Measurements from ENCODE around the gene EZH2.

Gene EZH2

DNA sequence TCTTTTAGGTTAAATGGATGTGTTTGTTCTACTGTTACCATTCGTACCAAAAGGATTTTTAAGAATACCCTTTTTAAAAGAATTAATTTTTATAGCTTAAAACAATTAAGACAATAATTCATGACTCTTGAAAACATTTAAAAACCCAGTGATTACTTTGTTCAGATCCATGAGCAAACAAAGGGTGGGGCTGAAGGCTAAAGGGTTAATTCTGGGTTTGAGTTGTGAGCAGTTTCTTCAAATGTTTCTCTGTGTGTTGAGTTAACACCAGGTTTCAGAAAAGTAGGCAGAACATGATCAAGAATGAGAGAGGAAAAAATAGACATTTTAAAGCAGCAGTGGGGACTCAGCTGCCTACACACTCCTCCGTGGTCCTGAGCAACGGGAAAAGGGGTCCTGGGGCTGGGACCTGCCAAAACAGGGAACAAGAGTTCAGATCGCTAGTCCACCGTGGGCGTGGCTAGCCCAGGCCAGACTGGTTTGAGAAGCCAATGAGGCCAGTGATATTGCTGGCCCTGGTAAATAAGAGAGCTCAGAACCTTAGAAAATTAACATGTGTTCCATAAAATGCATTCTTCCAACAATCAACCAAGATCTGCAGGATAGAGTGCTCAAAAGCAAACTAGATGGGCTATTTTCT, 14.9 kb upstream of the EZH2 start:
- no peak for DNase-seq (ENCODE audit: low read depth in 2 of 2)

DNA sequence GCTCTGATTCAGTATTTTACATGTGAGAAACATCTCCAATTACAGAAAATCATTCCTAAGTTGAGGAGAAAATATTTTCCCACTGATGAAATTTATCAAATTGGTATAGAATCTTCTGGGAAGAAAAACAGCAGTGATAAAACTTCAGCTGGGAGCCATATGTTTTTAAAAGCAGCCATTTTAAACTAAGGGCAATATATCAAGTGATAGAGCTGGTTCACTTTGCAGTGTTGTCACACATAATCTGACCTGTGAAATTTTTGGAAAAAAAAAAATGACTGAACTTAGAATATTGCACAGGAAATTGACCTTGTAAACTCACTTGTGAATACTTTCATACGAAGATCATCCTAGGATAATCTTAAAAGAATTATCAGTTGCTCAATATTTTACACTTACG, 10.5 kb upstream of the EZH2 start:
- no peak for DNase-seq (ENCODE audit: low read depth in 2 of 2)

DNA sequence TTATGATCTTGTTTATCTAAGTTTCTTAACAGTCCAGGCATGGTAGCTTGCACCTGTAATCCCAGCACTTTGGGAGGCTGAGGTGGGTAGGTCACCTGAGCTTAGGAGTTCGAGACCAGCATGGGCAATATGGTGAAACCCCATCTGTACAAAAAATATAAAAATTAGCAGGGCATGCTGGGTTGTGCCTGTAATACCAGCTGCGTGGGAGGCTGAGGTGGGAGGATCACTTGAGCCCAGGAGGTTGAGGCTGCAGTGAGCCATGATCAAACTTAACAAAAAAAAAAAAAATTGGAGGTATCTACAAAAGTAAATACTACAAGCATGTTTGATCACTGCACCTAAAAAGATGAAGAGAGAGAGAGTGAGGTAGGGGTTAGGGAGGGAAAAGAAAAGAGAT, 9.0 kb upstream of the EZH2 start:
- no peak for DNase-seq (ENCODE audit: low read depth in 2 of 2)

DNA sequence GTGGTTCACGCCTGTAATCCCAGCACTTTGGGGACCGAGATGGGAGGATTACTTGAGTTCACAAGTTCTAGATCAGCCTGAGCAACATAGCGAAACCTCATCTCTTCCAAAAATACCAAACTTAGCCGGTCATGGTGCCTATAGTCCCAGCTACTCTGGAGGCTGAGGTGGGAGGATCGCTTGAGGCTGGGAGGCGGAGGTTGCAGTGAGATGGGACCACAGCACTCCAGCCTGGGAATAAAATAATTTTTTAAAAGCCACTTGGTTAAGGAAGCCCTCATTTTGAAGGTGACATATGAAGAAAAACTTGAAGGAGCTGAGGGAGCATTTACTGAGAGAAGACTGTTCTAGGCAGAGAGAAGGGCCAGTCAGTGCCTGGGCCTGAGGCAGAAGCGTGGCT, 4.2 kb upstream of the EZH2 start:
- DNase-seq (ENCODE audit: low read depth in 2 of 2): no peak

DNA sequence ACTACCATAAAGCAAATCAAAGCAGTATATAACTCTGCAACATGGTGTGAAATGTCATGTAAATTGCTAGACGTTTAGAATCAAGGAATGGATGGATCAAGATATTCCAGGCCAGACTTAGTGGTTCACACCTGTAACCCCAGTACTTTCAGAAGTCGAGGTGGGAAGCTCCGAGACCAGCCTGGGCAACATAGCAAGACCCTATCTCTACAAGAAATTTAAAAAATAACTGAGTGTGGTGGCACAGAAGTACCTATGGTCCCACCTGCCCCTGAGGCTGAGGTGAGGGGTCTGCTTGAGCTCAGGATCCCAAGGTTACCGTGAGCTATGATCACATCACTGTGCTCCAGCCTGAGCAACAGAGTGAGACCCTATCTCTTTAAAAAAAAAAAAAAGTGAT, 2.8 kb upstream of the EZH2 start:
- DNase-seq (ENCODE audit: low read depth in 2 of 2): no peak

DNA sequence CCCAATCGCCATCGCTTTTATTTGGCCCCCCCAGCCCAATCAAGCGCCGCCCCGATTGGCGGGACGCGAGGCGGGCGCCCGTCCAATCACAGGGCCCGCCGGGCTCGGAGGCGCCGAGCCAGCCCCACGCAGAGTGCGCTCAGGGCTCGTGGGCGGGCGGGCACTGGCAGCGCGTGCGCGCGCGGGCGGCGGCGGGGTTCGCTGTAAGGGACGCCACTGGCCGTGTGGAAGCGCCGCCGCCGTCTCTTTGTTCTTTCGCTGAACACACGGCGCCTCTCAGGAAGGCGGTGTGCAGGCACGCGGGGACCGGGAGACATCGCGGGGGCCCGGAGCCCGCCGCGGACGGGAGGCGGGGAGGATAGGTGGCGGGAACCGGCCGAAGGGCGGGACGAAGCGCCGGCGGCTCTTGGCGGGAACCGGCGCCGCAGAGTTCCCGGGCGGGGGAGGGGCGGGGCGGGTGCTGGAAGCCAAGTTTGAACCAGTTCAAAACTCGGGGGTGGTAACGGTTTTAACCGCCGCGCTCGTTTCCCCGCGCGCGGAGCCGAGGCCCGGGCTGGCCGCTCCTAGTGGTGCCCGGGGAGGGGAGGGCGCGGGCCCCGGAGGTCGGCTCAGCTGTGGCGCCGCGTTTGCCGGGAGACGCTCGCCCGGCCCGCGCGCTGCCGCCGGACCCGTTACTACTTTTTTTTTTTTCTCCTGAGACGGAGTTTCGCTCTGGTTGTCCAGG, 370 bp upstream of the EZH2 start:
- peak; percentile 88 to 91 for DNase-seq (ENCODE audit: low read depth in 2 of 2)

DNA sequence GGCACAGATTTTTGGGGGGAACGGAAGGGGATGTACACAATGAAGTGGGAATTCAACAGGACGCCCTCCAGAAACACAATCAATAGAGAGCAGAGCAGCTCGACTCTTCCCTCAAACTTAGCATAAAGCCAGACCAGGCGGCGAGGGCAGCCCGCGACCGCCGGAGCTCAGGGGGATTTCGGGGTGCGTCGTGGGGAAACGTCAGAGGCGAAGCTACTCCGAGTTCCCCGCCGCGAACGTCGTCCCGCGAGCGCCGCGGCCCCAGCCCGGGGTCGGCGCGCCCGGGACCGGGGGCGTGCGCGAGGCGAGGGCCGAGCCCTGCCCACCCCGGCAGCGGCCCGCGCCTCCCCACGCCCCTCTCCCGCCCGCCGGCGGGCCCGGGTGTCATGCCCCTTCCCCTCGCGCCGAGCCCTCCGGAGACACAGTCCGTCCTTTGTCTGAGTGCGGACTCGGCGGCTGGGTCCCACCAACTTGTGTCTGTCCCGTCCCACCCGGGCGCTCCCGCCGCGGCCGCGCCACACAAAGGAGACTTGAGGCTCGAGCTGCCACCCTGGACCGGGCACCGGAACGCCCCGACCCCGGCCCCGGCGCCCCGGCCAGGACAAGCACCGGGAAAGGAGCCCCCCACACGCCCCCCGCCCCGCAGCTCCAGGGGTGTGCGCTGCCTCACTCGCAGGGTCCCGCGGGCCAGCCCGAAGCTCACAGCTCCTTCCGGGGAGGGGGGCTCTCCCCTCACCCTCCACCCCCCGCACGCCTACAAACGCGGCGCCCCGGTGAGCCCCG, 634 bp downstream of the EZH2 start:
- peak; percentile 13 to 16 for DNase-seq (ENCODE audit: low read depth in 2 of 2)

DNA sequence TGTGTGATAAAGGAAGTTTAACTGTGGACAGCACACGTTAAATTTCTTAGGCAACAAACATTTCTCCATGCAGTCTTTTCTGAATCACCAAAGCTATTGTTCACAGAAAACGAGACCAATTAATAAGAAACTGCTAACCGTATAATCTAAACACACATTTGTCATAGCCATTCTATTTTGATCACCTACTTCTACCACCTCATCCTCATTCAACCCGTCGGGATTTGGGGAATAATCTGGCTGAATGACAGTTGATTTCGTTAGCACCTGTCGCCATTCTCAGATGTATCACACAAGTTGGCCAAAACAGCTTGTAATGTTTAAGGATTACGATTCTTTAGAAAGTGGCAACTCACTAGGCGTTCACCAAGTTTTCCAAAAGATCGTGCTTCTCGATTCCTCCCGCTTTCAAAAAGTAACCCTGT, 1.2 kb downstream of the EZH2 start:
- DNase-seq (ENCODE audit: low read depth in 2 of 2): no peak

DNA sequence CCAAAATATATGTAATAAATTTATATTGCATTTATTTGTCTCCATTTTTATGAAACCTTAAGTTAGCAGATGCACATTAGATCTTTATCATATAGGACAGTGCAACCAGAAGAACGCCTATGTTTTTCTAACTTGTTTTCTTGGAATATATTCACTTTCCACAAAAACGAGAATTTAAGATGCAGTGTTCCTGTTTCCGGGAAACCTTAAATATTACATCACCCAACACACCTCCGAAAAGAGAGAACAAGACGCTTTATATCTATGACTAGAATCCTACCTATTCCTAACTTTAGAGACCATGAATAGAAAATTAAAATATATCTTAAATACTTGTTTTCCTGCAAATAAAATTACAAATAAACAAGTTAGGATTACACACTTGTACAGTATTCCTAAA, 1.9 kb downstream of the EZH2 start:
- no peak for DNase-seq (ENCODE audit: low read depth in 2 of 2)

DNA sequence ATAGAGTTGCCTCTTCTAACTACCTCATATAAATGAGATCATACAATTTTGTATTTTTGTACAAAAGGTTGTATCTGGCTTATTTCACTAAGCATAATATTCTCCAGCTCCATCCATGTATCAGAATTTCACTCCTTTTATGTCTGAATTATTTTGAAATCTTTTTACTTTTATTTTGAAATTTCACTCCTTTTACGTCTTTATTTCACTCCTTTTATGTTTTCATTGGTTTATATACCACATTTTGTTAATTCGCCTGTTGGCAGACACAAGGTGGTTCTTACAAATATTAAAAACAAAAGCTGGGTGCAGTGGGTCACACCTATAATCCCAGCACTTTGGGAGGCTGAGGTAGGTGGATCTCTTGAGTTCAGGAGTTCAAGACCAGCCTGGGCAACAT, 5.8 kb downstream of the EZH2 start:
- DNase-seq (ENCODE audit: low read depth in 2 of 2): no peak

DNA sequence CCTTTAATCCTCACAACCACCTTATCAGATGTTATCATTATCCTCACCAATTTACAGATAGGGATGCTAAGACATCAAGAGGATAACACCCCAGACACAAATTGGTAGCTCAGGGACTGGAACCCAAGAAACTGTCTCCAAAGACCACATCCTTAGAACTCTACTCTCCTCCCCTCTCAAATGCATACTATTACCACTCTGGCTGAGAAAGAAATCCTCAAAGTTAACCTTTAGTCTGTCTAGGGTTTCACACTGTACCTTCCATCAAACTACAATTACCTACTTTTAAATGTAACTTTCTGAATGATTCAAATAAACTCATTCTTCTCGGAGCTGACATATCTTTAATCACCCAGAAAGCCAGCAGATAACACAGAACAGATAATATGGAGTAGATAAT, 6.6 kb downstream of the EZH2 start:
- no peak for DNase-seq (ENCODE audit: low read depth in 2 of 2)

DNA sequence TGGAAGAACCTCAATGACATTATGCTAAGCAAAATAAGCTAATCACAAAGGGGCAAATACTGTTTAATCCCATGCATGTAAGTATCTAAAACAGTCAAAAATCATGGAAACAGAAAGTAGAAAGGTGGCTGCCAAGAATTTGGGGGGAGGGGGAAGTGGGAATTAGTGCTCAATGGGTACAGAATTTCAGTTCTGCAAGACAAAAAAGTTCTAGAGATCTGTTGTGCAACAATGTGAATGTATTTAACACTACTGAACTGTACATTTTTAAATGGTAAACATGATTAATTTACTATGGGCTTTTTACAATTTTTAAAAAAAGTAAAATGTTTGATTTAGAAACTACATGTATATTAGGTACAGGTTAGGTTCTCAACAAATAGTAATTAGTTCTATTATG, 11.9 kb downstream of the EZH2 start:
- no peak for DNase-seq (ENCODE audit: low read depth in 2 of 2)

DNA sequence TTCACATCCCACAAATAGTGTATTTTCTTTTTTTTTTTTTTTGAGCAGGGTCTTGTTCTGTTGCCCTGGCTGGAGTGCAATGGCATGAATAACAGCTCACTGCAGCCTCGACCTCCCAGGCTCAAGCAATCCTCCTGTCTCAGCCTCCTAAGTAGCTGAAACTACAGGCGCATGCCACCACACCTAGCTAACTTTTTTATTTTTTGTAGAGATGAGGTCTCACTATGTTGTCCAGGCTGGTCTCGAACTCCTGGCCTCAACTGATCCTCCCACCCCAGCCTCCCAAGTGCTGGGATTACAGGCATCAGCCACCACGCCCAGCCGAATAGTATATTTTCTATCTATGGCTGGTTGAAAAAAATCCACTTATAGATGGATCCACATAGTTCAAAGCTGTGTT, 12.5 kb downstream of the EZH2 start:
- no peak for DNase-seq (ENCODE audit: low read depth in 2 of 2)

DNA sequence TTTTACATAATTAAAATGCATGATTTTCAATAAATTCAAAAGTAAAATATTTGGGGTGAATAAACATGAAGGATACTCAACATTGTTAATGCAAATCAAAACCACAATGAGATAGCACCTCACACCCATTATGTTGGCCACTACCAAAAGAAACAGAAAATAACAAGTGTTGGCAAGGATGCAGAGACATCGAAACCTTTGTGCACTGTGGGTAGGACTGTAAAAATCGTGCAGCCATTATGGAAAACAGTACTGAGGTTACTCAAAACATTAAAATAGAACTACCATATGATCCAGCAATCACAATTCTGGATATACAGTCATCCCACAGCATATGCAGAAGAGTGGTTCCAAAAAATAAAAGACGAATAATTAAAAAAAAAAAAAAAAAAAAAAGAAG, 13.1 kb downstream of the EZH2 start:
- no peak for DNase-seq (ENCODE audit: low read depth in 2 of 2)

DNA sequence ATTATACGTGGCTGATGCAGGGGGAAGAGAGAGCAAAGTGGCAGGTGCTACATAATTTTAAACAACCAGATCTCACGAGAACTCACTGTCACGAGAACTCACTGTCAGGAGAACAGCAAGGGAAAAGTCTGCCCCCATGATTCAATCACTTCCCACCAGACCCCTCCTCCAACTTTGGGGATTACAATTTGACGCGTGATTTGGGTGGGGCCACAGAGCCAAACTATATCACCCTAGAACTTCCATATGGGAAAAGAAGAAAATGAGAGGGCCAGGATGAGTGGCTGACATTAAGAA, 15.8 kb downstream of the EZH2 start:
- DNase-seq (ENCODE audit: low read depth in 2 of 2): no peak

DNA sequence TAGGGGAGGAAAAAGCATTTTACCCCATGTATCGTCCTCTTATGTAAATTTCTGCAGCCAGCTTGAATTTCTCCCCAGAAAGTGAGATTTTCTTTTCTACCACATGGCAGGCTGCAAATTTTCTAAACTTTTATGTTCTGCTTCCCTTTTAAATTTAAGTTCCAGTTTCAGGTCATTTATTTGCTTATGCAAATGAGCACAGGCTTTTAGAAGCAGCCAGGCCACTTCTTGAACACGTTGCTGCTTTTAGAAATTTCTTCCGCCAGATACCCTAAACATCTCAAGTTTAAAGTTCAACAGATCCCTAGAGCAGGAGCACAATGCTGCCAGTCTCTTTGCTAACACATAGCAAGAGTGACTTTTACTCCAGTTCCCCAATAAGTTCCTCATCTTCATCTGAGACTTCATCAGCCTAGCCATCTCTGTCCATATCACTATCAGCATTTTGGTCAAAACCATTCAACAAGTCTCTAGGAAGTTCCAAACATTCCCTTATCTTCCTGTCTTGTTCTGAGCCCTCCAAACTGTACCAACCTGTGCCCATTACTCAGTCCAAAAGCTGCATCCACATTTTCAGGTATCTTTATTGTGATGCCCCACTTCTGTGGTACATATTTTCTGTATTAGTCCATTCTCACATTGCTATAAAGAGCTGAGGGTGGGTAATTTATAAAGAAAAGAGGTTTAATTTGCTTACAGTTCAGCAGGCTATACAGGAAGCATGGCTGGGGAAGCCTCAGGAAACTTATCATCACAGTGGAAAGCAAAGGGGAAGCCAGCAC, 16.3 kb downstream of the EZH2 start:
- DNase-seq (ENCODE audit: low read depth in 2 of 2): no peak

DNA sequence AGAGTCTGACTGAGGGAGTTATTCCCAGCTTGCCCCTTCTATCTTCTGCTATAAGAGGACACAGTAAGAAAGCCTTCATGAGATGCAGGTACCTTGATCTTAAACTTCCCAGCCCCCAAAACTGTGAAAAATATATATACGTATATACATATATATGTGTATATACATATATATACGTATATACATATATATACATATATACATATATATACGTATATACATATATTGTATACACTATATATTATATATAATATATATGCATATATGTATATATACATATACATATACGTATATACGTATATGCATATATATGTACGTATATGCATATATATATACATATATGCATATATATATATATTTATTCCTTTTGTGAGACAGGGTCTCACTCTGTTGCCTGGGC, 17.7 kb downstream of the EZH2 start:
- no peak for DNase-seq (ENCODE audit: low read depth in 2 of 2)

DNA sequence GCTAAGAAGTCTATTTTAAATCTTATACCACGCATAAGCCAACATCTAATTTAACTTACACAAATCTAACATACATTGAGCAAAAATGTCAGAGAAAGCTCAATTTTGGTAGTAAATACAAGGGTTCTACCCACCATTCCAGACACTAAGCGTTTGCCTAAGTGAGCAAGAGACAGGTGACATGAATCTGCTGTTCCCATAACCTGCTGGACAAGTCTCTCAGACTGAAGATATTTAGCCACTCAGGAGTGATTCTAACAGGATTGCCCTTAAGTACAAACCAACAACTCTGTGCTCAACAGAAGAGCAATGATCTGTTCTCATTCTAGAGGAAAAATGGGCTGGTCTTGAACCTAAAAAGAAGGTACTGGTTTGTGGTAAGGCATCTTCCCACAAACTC, 18.8 kb downstream of the EZH2 start:
- no peak for DNase-seq (ENCODE audit: low read depth in 2 of 2)

DNA sequence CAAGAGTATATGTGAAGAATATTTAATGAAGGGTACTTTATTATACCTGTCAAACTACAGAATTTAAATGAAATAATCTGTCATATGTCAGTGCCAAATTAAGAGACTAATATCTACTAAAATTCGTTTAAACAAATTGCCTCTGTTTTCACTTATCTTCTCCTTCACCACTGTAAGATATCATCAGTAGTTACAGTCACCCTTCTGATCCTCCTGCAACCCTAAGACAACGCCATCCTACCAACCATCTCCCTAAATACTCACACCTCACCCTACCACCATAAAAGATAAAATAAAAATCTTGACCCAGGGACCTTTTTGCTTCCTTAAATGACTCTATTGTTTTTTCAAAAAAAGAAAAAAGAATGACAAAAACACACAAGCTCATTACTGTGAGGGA, 20.8 kb downstream of the EZH2 start:
- DNase-seq (ENCODE audit: low read depth in 2 of 2): no peak

DNA sequence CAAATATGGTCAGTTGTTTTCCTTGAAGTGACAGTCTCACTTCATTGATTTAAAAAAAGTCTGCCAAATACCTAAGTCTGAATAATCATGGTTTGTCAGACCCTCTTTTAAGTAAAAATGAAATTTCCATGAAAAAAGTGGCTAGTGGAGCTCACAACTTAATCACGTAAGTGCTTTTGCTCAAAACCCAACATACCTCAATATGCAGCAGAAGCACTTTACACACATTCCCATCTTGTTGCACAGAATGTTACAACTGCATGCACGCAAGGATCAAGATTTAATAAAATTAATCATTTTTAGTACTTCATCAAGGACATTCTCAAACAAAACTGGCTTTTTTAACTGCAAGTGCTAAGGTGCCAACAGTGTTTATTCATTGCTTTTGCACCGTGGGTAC, 21.6 kb downstream of the EZH2 start:
- no peak for DNase-seq (ENCODE audit: low read depth in 2 of 2)

DNA sequence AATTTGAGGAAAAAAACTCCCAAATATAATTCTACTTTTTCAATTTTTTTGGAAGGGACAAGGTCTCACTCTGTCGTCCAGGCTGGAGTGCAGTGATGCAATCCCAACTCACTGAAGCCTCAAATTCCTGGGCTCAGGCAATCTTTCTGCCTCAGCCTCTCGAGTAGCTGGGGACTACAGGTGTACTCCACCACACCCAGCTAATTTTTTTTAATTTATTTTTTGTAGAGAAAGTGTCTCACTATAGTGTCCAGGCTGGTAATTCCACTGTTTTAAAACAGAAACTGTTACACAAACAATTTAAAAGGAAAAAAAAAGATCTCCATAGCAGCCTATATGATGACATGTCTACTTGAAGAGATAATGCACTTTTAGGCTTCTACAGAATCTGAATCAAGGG, 25.6 kb downstream of the EZH2 start:
- no peak for DNase-seq (ENCODE audit: low read depth in 2 of 2)

DNA sequence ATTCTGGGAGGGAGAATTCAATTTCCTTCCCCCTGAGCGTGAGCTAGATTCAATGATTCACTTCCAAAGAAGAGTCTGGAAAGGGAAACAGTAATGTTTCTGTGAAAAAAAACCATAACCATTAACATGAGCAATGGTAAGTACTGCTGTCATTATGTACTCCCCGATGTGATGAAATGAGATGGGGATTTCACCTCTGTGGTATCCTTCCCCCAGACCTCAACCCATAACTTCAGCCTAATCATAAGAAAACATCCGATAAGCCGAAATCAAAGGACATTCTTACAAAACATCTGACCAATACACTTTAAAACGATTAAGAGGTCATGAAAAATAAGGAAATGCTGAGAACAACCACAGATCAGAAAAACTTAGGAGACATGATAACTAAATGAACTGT, 27.2 kb downstream of the EZH2 start:
- no peak for DNase-seq (ENCODE audit: low read depth in 2 of 2)

DNA sequence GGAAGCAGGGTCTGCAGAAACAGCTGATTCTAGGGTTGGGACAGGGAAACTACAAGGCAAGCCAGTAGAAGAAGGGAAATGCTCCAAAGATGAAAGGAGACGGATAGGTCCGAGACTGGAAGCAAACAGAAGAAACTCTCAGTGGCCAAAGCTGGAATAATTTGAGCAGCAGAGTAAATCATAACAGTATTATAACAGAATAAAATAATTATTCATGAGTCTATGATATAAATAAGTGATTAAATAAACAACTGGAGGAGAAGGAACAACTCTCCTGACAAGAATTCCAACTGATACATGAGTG, 27.6 kb downstream of the EZH2 start:
- no peak for DNase-seq (ENCODE audit: low read depth in 2 of 2)
